Measurements from ENCODE around the gene CDX1.

The CDX1 gene

GRCh38 chr5:150163547-150164059 lies 3.0 kb upstream of the CDX1 start:
- H3K4me3 ChIP-seq (ENCODE audit: low read depth, low read length): no peak overlapping the region

GRCh38 chr5:150164211-150164980 lies 2.2 kb upstream of the CDX1 start:
- no peak overlapping the region for H3K4me3 ChIP-seq (ENCODE audit: low read depth, low read length)
- TF ChIP-seq MYC (IDR thresholded peaks at IDR 0.05; ENCODE audit: low read depth, low read length) (peak; percentile 52; the same call in 1 of the 2 replicates), MAX (IDR thresholded peaks at IDR 0.05; ENCODE audit: low read depth, low read length) (peak; percentile 88), POLR2A (IDR thresholded peaks at IDR 0.05; ENCODE audit: extremely low read depth, insufficient read length) (no peak)
- no peak for DNase-seq (ENCODE audit: low read depth)

More at GRCh38 chr5:150163547-150164059, 3.0 kb upstream of the CDX1 start:
- TF ChIP-seq CTCF (IDR thresholded peaks at IDR 0.05; ENCODE audit: low read depth, low read length): no peak
- no peak for TF ChIP-seq MYC (IDR thresholded peaks at IDR 0.05; ENCODE audit: low read depth, low read length)
- TF ChIP-seq POLR2A (IDR thresholded peaks at IDR 0.05; ENCODE audit: extremely low read depth, insufficient read length): no peak
- no peak for TF ChIP-seq MAX (IDR thresholded peaks at IDR 0.05; ENCODE audit: low read depth, low read length)
- peak; percentile 66 for DNase-seq (ENCODE audit: low read depth)

GRCh38 chr5:150166037-150166649 lies 435 bp upstream of the CDX1 start:
- no peak for TF ChIP-seq CTCF (IDR thresholded peaks at IDR 0.05; ENCODE audit: low read depth, low read length)
- no peak for TF ChIP-seq POLR2A (IDR thresholded peaks at IDR 0.05; ENCODE audit: extremely low read depth, insufficient read length)
- TF ChIP-seq MAX (IDR thresholded peaks at IDR 0.05; ENCODE audit: low read depth, low read length): no peak
- no peak for TF ChIP-seq MYC (IDR thresholded peaks at IDR 0.05; ENCODE audit: low read depth, low read length)
- no peak overlapping the region for H3K4me3 ChIP-seq (ENCODE audit: low read depth, low read length)
- no peak for DNase-seq (ENCODE audit: low read depth)

- no peak overlapping the region for H3K4me3 ChIP-seq (ENCODE audit: low read depth, low read length)
- TF ChIP-seq MAX (IDR thresholded peaks at IDR 0.05; ENCODE audit: low read depth, low read length) (no peak), POLR2A (IDR thresholded peaks at IDR 0.05; ENCODE audit: extremely low read depth, insufficient read length) (no peak)
- no peak for DNase-seq (ENCODE audit: low read depth)
Measured at GRCh38 chr5:150167512-150167850, 903 bp downstream of the CDX1 start.

- TF ChIP-seq MAX (IDR thresholded peaks at IDR 0.05; ENCODE audit: low read depth, low read length) (no peak), POLR2A (IDR thresholded peaks at IDR 0.05; ENCODE audit: extremely low read depth, insufficient read length) (no peak), CTCF (IDR thresholded peaks at IDR 0.05; ENCODE audit: low read depth, low read length) (no peak), MYC (IDR thresholded peaks at IDR 0.05; ENCODE audit: low read depth, low read length) (no peak)
- DNase-seq (ENCODE audit: low read depth): no peak
- no peak overlapping the region for H3K4me3 ChIP-seq (ENCODE audit: low read depth, low read length)
Measured at GRCh38 chr5:150167908-150168307, 1.3 kb downstream of the CDX1 start.

- no peak overlapping the region for H3K4me3 ChIP-seq (ENCODE audit: low read depth, low read length)
- no peak for DNase-seq (ENCODE audit: low read depth)
- TF ChIP-seq CTCF (IDR thresholded peaks at IDR 0.05; ENCODE audit: low read depth, low read length) (no peak), MAX (IDR thresholded peaks at IDR 0.05; ENCODE audit: low read depth, low read length) (no peak), POLR2A (IDR thresholded peaks at IDR 0.05; ENCODE audit: extremely low read depth, insufficient read length) (no peak), MYC (IDR thresholded peaks at IDR 0.05; ENCODE audit: low read depth, low read length) (no peak)
Measured at GRCh38 chr5:150168864-150169263, 2.3 kb downstream of the CDX1 start.

Measured in NB4 (cell line).